ENCODE results near the gene TRIM32.

DNA sequence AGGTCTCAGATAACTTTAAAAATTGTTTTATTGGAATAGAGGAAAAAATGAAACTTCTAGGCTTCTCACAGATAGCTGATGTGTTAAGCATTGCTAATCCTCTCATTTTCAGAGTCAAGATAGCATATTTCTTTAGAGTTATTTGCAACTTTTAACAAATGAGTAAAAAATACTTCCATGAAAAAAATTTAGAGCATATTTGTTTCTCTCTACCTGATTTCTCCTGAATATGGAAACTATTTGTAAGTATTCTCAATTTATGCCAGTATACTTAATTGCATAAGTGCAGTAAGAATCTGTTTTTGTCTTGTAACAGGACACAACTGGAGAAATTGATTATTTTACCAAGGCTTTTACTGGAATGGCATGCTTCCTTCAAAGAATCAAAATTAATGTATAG is 3.6 kb upstream of the TRIM32 start:
- TF ChIP-seq, protein P1, sequence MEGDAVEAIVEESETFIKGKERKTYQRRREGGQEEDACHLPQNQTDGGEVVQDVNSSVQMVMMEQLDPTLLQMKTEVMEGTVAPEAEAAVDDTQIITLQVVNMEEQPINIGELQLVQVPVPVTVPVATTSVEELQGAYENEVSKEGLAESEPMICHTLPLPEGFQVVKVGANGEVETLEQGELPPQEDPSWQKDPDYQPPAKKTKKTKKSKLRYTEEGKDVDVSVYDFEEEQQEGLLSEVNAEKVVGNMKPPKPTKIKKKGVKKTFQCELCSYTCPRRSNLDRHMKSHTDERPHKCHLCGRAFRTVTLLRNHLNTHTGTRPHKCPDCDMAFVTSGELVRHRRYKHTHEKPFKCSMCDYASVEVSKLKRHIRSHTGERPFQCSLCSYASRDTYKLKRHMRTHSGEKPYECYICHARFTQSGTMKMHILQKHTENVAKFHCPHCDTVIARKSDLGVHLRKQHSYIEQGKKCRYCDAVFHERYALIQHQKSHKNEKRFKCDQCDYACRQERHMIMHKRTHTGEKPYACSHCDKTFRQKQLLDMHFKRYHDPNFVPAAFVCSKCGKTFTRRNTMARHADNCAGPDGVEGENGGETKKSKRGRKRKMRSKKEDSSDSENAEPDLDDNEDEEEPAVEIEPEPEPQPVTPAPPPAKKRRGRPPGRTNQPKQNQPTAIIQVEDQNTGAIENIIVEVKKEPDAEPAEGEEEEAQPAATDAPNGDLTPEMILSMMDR (tag by site-specific recombination; IDR thresholded peaks at IDR 0.05) = no peak
- TF ChIP-seq KLF1 (tag by site-specific recombination; IDR thresholded peaks at IDR 0.05) (no peak), YY1 (tag by site-specific recombination; IDR thresholded peaks at IDR 0.05) (no peak)

Data from HEK293 (cell line).